Heart left ventricle (tissue), 16 donors: Measurements from ENCODE around the gene DENND1B. TPM values are rescaled to one million over a fixed set of nuclear protein-coding genes. Genes with fewer than 3 reads are reported as not detected.

ENCODE experiments used
- ATAC-seq, 4 donors: fragments of 200-7000 bp; cut with Tn5 transposase; one replicate each; pipeline ENCODE4 v1.9.1; 2020 to 2022; ENCODE audit warnings: moderate library complexity in 4 of 4, mild to moderate bottlenecking in 3 of 4, moderate number of reproducible peaks in 1 of 4
- DNase-seq, 5 donors: peaks; one replicate each; pipeline ENCODE4 v3.0.0-alpha.2; 2020
- H3K27ac ChIP-seq, 12 donors: fragments of 200-600 bp; sonication (generic) in 4 of 12; one replicate each; pipeline versions ENCODE4 v1.5.0 to v1.8.0; 2016 to 2022; ENCODE audit warnings: mild to moderate bottlenecking in 2 of 12
- H3K27me3 ChIP-seq, 9 donors: fragments of 200-600 bp; sonication (generic) in 2 of 9; one replicate each; pipeline versions ENCODE4 v1.5.1 to v1.8.0; 2016 to 2022; ENCODE audit warnings: mild to moderate bottlenecking in 3 of 9
- H3K36me3 ChIP-seq, 9 donors: fragments of 200-600 bp; sonication (generic) in 2 of 9; one replicate each; pipeline versions ENCODE4 v1.5.0 to v1.8.0; 2018 to 2022; ENCODE audit warnings: mild to moderate bottlenecking in 2 of 9
- H3K4me1 ChIP-seq, 12 donors: fragments of 200-600 bp; sonication (generic) in 4 of 12; one replicate each; pipeline versions ENCODE4 v1.5.0 to v1.8.0; 2016 to 2022; ENCODE audit warnings: mild to moderate bottlenecking in 3 of 12
- H3K4me3 ChIP-seq, 12 donors: fragments of 200-600 bp; sonication (generic) in 4 of 12; one replicate each; pipeline versions ENCODE4 v1.5.0 to v1.8.0; 2017 to 2022; ENCODE audit warnings: mild to moderate bottlenecking in 9 of 12, moderate library complexity in 4 of 12
- H3K9me3 ChIP-seq, 12 donors: fragments of 200-600 bp; sonication (generic) in 4 of 12; one replicate each; pipeline versions ENCODE4 v1.5.0 to v1.8.0; 2016 to 2022; ENCODE audit warnings: mild to moderate bottlenecking in 1 of 12
- CTCF ChIP-seq, 12 donors: fragments of 200-600 bp; sonication (generic) in 4 of 12; IDR thresholded peaks; one replicate each; pipeline versions ENCODE4 v1.5.0 to v1.8.0; 2018 to 2022; ENCODE audit warnings: antibody characterized with exemption in 12 of 12, mild to moderate bottlenecking in 5 of 12
- POLR2A ChIP-seq, 2 donors: fragments of 450-650 bp; IDR thresholded peaks; one replicate each; pipeline ENCODE4 v1.6.1; 2017; ENCODE audit warnings: antibody characterized with exemption in 2 of 2, mild to moderate bottlenecking in 2 of 2, moderate library complexity in 2 of 2
- WGBS, 4 donors: extraction: QIAGEN DNeasy Blood & Tissue Kit in 2 of 4; methylation state at CpG; one replicate each; pipeline versions ENCODE4 v1.1.5 to v1.1.7; 2013 to 2018; 5-methylcytosine and 5-hydroxymethylcytosine counted together
- intact Hi-C, 10 donors: fragments of 100-400 bp; cut with DNase I; formaldehyde crosslinking; loops; one replicate each; pipeline versions ENCODE4 v1.11.1 to v1.14.2; 2022
- polyA plus RNA-seq, 2 donors: library from polyadenylated mRNA; stranded (reverse); fragments of 200-250 nt; gene quantifications; one replicate each; pipeline ENCODE4 v1.2.3, GENCODE V29; 2013
- total RNA-seq, 9 donors: library from RNA; depleted of rRNA in 2 of 9; stranded (reverse); fragments of >200 nt in 2 of 9; fragmentation: NEBNext Ultra II Directional in 3 of 9; extraction: Animal tissue kit (Norgen Biotek cat#: 25700) in 3 of 9; gene quantifications; one replicate each; pipeline versions ENCODE4 v1.1.0 to v1.2.4, GENCODE V29; 2016 to 2023
- donor health status: ischemic (EF 13 %, LVEDD 7.1; RV severe dilation, severe dysfunction).
- donor health status: healthy with polysubstance abuse.
- donor health status: DM: no; HTN: yes; CAD: no.
- donor health status: DM: no; HTN: no; CAD: no.
- donor health status: ischemic (EF 25% LVEDD 6.9; RV normal size, moderate dysfunction).
- donor health status: ischemic (EF 25% LVEDD 5.7; RV mildly dilated, moderate dysfunction).
- donor health status: healthy.
- donor health status: DM: yes; HTN: yes; CAD: no.
- donor health status: ischemic (EF 35%, LVEDD 5.7; RV mildly dilated, moderate dysfunction).
- donor health status: nonischemic (EF 11% LVEDD 7.7; RV severe dilation, severe dysfunction).
- donor health status: DM: yes; HTN: yes; CAD: no.
- donor health status: PGD.
- donor health status: ischemic (EF 29% LVEDD 5.4; RV normal size, mild dysfunction).
- donor health status: nonischemic (EF 23%, LVEDD 6.1; RV moderate dilation, normal function).

The DENND1B gene
- total and polyA plus RNA-seq, 11 donors = 4.0 to 31.4 (median 21.0) TPM

GRCh38 chr1:197774466-197775281, 606 bp downstream of the DENND1B start:
- intact Hi-C loops = loop anchor here in 4 of 10 donors (10.0 kb wide), 4 partner anchors 90 to 380 kb away; partner anchors contain the start of gene NEK7 (in 1 of the 4)
- Histone ChIP-seq H3K36me3 (no peaks in the 10 kb centered on the region), H3K27ac (peak overlapping the region; percentile 75 to 95 (median 91)), H3K9me3 (peaks cover 0 to 3% (median 0%) of the 10 kb centered on the region in 12 donors), H3K27me3 (no peaks in the 10 kb centered on the region), H3K4me3 (peak overlapping the region; percentile 65 to 87 (median 76)), H3K4me1 (peaks cover 0 to 82% (median 35%) of the 10 kb centered on the region in 12 donors)
- WGBS, 4 donors = 0 to 2% (median 0%) methylated on average over 20 to 71 of the region's 71 CpGs
- ATAC-seq (peak; percentile 48 to 84 (median 66)), DNase-seq (peak; percentile 60 to 84 (median 63))
- TF ChIP-seq CTCF (IDR thresholded peaks at IDR 0.05) (no peak), POLR2A (IDR thresholded peaks at IDR 0.05) (no peak)

- H3K4me1 ChIP-seq = peaks cover 0 to 84% (median 35%) of the 10 kb centered on the region in 12 donors
- TF ChIP-seq POLR2A (IDR thresholded peaks at IDR 0.05) (no peak), CTCF (IDR thresholded peaks at IDR 0.05) (no peak)
- 5 to 10% (median 5%) methylated on average over 2 of the region's 2 CpGs for WGBS, 4 donors
Observed at GRCh38 chr1:197773856-197774255, 1.4 kb downstream of the DENND1B start.

GRCh38 chr1:197771904-197772556, 3.2 kb downstream of the DENND1B start:
- no peak for TF ChIP-seq CTCF (IDR thresholded peaks at IDR 0.05)
- no peak for TF ChIP-seq POLR2A (IDR thresholded peaks at IDR 0.05)
- H3K36me3 ChIP-seq = no peaks in the 10 kb centered on the region
- H3K9me3 ChIP-seq = no peaks in the 10 kb centered on the region
- 65 to 75% (median 69%) methylated on average over 6 of the region's 6 CpGs for WGBS, 4 donors
- no peak overlapping the region for H3K4me3 ChIP-seq
- ATAC-seq (no peak), DNase-seq (no peak)
- peaks cover 0 to 82% (median 45%) of the 10 kb centered on the region in 12 donors for H3K4me1 ChIP-seq
- intact Hi-C loops = loop anchor here in 4 of 10 donors (10.0 kb wide), 4 partner anchors 93 to 383 kb away; partner anchors contain the start of gene NEK7 (in 1 of the 4)
- H3K27me3 ChIP-seq = no peaks in the 10 kb centered on the region
- no peak overlapping the region for H3K27ac ChIP-seq

More at GRCh38 chr1:197773856-197774255, 1.4 kb downstream of the DENND1B start:
- Histone ChIP-seq H3K27ac (peak overlapping the region in 9 of 12 donors; percentile 87 to 95 (median 91)), H3K4me3 (peak overlapping the region in 11 of 12 donors; percentile 65 to 87 (median 75)), H3K9me3 (no peaks in the 10 kb centered on the region), H3K27me3 (no peaks in the 10 kb centered on the region), H3K36me3 (no peaks in the 10 kb centered on the region)
- ATAC-seq (no peak), DNase-seq (no peak)
- intact Hi-C loops = loop anchor here in 4 of 10 donors (10.0 kb wide), 4 partner anchors 91 to 381 kb away; partner anchors contain the start of gene NEK7 (in 1 of the 4)
